GM18909 (cell line): ENCODE results near the gene FADS2.
A peak's percentile ranks its signal among the peaks of the same experiment; 100 is the strongest.
"Not testable (repeated sequence)": the region's sequence is repeated elsewhere in the genome, so short reads cannot be mapped to it uniquely, and the experiment has no call there.

Source experiments
- ATAC-seq: cut with Tn5 transposase; IDR thresholded peaks from one replicate; pipeline ENCODE4 v1.9.1; 2021; ENCODE audit warnings: mild to moderate bottlenecking; ENCODE audit not compliant: unreplicated experiment, poor library complexity

FADS2 gene

DNA sequence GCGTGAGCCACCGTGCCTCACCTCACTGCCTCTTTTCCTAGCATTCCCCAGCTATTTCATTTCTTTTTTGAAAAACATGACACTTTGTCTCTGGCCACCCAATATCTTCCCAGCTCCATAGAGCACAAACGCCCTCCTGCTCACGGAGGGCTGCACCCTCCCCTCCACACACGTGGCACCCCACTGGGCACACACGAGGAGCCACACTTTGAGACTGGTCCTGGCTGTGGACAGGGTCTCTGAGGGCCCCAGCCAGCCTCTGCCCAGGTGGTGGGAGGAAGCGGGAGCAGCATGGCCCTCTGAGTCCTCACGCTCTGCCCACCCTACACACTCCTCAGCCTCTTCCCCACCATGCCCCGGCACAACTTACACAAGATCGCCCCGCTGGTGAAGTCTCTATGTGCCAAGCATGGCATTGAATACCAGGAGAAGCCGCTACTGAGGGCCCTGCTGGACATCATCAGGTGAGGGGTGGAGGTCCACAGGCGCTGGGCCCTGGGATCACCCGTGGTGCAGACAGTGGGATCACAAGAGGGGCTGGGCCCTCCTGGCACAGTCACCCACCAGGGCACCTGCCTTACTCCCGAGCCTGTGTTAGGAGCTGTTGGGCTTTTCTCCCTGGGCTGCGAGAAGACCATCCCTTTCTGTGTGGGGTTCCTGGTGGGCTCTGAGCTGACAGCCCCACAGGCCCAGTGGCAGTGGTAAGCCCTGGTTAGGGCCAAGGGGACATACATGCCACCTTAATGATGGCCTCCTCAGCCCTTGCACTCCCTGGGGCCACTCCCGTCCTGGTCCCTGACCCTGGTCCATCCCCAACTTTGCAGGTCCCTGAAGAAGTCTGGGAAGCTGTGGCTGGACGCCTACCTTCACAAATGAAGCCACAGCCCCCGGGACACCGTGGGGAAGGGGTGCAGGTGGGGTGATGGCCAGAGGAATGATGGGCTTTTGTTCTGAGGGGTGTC is 37.0 kb downstream of the FADS2 start:
- ATAC-seq, result no peak

DNA sequence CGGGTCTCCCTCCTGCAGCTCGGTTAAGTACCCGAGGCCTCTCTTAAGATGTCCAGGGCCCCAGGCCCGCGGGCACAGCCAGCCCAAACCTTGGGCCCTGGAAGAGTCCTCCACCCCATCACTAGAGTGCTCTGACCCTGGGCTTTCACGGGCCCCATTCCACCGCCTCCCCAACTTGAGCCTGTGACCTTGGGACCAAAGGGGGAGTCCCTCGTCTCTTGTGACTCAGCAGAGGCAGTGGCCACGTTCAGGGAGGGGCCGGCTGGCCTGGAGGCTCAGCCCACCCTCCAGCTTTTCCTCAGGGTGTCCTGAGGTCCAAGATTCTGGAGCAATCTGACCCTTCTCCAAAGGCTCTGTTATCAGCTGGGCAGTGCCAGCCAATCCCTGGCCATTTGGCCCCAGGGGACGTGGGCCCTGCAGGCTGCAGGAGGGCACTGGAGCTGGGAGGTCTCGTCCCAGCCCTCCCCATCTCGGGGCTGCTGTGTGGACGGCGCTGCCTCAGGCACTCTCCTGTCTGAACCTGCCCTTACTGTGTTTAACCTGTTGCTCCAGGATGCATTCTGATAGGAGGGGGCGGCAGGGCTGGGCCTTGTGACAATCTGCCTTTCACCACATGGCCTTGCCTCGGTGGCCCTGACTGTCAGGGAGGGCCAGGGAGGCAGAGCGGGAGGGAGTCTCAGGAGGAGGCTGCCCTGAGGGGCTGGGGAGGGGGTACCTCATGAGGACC is 38.3 kb downstream of the FADS2 start:
- no peak for ATAC-seq

DNA sequence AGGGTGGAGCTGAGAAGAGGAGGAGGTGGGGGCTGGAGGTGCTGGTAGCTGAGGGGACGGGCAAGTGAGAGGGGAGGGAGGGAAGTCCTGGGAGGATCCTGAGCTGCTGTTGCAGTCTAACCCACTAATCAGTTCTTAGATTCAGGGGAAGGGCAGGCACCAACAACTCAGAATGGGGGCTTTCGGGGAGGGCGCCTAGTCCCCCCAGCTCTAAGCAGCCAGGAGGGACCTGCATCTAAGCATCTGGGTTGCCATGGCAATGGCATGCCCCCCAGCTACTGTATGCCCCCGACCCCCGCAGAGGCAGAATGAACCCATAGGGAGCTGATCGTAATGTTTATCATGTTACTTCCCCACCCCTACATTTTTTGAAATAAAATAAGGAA is 38.9 kb downstream of the FADS2 start:
- ATAC-seq, result no peak

DNA sequence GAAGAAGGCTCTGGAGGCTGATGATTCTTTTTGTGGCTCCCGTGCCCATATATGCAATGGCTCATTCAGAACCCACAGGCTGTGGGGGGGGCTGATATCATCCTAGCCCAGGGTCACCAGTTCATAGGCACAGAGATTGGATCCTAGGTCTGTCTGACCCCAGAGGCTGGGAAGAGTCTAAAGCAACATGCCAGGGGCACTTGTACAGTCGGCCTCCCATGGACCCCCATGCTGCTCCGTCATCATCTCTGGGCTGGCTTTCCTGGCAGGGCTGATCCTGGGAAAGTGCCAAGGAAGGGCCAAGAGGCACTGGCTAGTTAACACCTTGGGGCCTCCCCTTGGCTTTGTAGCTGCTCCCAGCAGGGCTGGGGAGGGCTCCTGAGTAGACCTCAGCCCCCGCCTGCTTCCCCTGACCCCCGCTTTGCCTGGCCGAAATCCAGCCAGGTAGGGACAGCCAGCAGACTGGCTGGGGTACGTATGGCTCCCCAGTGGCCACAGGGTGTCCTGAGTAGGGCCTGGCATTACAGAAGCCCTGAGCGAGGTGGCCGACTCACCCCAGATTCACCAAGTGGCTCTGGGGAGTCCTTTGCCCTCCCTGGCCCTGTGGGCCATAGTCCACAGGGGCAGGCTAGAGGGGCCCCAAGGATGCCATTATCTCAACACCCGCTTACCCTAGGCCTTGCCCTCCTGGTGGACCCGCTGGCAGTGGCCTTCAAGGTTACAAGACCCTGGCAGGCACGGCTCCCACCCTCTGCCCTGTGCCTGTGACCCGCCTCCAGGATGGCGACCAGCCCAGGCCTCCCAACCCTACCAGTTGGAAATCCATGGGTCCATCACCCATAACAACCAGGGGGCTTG is 40.7 kb downstream of the FADS2 start:
- no peak for ATAC-seq

DNA sequence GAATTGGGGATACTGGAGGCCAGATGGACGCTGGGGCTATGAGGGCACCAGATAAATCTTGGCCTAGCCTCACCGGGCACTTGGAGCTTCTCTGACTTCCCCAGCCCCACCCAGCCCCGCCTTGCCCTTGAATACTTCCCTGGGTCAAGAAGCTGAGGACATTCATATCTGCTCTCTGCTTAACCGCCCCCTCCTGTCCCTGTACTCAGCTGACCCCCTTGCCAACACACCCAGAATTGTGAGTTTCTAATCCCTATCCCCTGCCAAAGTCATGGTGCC is 41.3 kb downstream of the FADS2 start:
- ATAC-seq, result no peak

DNA sequence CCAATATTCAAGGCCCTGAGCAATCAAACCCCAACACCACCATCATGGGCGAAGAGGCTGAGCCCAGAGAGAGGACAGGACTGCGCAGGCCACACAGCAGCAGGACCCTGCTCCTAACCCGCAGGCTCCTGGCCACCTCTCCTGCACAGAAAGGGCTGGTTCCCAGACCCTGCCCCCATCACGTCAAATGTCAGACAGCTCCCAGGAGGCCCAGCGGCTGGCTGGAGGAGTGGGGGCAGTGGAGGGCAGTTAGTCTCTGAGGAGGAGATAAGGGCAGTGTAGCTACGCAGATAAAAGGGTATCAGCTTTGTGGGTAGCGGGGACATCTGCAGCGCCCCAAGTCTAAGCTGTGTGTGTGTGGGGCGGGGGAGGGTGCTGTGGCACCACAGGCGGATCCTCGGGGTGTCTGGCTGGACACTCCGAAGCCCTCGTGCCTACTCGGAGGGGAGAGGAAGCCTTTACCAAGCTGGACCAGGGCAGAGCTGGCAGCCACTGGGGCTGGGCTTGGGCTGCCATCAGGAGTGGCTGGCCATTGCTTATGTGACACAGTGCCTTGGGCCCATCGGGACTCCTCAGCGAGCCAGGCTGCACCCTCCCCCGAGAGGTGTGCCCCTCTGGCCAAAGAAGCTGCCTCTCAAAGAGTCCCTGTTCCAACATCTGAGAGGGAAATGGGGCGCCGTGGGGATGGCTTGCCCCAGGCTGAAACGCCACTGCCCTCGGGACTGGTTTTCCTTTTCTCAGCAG is 41.8 kb downstream of the FADS2 start:
- no peak for ATAC-seq

DNA sequence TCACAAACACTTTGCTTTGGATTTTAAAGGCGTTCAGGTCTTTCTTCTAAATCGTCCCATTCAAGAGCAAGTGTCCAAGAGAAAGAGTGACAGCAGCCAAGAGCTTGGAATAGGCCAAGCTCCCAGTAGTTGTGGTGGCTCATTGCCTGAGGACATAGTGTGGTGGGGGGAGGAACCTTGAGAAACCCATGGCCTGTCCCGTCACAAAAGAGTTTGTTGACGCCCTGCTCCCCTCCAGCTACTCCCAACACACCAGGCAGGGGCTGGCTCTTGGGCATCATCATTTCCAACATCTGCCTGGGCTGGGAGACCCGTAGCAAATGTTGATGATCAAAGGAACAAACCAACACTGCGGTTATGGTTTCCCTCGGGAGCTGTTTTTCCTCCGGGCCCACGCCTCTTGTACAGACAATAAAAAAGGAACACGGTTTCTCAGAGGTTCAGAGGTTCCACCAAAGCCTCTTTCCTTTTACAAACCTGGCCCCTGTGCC is 42.5 kb downstream of the FADS2 start:
- ATAC-seq, result no peak

DNA sequence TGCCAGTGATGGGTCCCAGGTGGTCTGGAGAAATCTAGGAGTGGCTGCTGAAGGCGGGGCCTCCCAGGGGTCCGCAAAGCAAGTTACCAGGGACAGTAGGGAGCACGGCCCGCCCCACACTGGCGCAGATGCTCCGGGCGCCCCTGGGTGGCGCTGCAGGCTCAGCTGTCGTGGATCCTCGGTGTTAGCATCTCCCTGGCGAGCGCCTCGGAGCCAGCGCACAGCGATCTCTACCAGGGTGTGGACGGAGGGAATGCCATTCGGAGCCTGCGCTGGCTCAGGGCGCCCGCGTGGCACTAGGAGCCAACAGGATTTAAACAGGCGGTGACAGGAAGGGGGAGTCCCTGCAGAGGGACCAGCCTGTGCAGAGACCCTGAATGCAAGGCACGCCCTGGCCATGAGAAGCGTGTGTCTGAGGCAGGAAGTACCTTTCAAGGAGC is 43.1 kb downstream of the FADS2 start:
- peak; percentile 78 for ATAC-seq

DNA sequence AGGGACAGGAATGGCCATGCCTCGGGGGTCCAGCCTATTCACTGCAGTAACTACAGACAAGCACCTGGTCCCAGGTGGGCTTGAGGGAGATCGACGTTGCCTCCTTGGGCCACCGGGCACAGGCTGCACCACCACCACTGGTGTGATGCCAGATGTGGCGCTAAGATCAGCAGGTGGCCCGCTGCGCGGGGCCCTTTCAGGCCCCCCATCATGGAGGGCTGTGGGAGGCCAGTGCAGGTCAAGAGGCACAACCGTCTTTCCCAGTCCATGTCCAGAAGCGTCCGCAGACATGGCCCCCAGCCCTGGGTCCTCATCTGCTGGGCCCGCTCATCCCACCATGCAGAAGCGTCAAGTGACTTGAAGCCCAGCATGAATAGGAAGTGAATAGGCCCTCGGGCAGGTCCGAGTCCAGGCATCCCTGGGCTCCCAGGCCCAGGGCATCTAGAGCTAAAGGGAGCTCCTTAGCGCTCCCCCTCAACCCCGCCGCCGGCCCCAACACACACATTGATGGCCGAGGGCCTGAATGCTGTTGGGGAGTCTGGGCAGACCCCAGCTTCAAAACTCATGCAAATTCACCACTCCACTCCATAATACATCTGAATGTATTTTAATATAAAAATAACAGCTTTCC is 45.0 kb downstream of the FADS2 start:
- no peak for ATAC-seq

DNA sequence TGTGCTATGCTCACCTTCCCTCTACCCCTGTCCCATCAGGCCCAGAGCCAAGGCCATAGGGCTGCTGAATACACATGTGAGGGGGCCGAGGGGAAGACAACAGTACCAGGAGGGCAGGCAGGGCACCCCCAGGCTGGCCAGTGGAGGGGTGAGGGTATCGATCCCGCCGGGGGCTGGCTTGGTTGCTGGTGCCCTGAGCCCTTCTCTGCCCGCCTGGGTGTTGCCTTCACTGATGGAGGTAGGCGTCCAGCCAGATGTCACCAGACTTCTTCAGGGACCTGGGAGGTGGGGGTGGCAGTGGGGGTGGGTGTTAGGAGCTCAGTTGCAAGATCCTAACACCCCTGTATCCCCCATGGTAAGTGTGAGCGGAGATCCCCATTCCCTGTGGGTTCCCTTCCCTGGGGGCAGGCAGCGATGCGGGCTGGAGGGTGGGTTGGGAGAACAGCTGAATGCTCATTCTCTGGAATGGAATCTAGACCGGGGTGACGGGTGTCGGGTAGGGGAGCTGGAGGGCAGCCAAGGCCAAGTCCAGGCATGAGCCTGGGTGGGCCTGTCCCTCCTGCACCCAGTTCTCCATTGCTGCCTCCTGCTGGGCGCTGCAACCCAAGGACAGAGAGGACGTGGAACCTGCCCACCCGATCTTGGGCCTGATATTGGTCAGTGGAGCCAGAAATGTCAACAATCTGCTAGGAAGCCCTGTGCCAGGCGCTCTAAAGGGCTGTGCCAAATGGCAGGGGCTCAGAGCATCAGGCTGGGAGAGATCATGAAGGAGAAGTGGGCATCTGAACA is 45.7 kb downstream of the FADS2 start:
- no peak for ATAC-seq

DNA sequence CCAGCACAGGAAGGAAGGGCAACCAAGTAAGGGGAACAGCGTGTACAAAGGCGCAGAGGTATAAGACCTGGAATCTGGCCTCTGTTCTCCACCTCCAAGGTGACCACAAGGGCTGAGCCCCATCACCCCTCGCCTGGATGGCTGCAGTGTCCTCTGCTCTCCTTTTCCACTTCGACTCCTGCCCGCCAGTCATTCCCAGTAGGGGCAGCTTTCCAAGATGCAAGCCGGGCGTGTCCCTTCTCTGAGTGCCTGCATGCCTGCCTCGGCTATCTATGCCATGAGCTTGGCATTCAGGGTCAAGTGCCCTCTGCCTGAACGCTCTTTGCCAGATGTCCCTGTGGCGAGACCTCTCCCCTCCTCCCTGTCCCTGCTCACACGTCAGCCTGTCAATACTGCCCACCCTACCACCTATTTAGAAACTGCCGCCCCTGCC is 46.3 kb downstream of the FADS2 start:
- no peak for ATAC-seq

DNA sequence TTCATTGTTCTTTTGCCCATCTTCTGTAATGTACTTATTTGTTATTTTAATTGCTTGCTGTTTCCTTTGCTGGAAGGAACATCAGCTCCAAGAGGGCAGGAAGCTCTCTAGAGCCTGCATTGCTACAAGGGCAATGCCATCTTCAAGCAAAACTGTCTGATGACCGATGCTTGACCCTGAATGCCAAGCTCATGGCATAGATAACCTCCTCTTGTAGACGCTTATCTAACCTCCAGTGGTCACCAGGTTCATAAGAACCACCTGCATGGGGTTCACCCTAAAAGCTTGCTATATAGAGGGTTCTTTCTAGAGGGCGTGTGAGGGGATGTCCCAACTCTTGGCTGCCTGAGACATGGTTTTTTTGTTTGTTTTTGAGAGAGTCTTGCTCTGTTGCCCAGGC is 46.8 kb downstream of the FADS2 start:
- no peak for ATAC-seq

DNA sequence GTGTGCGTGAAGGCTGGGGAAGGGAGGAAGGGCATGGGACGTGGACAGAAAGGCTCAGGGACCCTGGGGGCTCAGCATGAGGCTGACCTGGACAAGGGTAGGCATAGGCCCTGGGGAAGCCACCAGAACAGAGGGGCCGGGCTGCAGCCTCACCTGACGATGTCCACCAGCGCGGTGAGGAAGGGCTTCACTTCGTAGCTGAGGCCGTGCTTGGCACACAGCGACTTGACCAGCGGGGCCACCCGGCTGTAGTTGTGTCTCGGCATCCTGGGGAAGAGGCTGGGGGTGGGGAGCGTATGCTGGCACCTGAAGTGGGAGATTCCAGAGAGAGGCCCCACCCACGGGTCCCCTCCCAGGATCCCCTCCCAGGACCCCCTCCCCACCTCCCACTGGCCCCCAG is 47.6 kb downstream of the FADS2 start:
- no peak for ATAC-seq

DNA sequence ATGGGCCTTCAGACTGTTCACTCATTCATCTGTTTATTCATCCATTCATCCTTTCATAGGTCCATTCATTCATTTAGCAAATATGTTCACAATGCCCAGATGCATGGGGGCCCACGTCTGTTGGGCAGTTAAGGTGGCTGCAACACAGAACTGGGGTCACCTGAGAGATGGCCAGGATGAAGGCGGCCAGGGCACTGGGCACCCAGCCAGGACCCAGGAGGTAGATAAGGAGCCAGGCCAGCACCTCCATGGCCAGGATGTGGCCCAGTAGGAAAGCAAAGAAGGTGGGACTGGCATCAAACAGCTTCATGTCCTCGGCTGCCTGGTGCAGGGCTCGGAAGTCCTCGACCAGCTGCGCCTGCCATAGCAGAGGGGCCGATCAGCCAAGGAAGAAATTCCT is 51.1 kb downstream of the FADS2 start:
- ATAC-seq, result no peak

DNA sequence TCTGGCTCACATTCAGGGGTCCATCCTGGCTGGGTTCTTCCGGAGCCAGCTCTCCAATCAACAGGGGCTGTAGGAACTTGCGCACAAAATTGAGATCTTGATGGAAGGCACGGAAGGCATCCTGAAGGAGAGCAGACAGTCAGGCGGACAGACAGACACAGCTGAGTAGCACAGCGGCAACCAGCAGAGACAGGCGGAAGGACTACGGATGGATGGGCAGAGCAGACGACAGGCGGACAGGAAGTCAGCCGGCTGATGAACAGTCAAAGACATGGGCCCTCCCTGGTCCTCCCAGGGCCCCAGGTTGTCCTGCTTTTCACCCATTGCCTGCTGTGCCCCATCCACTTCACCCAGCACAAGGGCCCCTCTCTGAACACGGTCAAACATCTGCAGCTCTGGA is 51.9 kb downstream of the FADS2 start:
- no peak for ATAC-seq

DNA sequence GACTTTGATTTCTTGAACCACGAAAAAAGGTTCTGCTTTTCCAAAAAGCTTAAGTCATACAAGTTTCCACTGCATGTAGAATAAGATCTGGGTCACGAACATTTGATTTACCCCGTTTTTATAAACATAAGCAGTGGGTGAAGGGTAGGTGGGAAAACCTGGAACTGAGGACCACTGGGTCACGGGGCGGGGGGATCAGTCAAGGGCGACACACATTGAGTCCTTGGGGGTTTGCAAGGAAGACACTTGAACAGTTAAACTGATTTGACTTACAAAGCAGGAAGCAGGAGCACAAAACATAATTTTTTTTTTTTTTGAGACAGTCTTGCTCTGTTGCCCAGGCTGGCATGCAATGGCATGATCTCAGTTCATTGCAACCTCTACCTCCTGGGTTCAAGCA is 52.4 kb downstream of the FADS2 start:
- no peak for ATAC-seq

DNA sequence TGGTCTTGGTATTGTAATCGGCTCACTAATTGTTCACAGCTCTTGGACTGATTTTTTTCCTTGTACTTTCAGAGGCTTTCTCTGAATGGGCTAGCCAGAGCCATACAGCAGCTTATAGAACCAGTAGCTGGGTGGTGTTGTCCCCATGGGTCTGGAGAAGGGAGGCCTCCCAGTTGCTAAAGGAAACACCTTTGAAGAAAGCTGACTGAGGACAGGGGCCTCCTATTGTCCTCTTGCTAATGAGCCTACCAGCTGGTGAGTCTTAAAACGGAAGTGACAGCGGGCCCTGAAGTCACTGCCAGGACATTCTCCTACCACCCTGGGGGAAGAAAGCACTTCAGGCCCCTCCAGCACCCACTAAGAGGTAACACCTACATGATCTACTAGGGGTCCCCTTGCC is 53.3 kb downstream of the FADS2 start:
- ATAC-seq, result no peak

DNA sequence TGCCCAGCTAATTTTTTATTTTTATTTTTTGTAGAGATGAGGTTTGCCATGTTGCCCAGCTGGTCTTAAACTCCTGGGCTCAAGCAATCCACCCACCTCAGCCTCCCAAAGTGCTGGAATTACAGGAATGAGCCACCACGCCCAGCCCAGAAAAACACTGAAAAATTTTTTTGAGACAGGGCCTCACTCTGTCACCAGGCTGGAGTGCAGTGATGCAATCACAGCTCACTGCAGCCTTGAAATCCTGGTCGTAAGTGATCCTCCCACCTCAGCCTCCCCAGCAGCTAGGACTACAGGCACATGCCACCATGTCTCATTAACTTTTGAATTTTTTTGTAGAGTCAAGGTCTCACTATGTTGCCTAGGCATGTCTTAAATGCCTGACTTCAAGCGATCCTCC is 54.2 kb downstream of the FADS2 start:
- ATAC-seq, result not testable (repeated sequence)

DNA sequence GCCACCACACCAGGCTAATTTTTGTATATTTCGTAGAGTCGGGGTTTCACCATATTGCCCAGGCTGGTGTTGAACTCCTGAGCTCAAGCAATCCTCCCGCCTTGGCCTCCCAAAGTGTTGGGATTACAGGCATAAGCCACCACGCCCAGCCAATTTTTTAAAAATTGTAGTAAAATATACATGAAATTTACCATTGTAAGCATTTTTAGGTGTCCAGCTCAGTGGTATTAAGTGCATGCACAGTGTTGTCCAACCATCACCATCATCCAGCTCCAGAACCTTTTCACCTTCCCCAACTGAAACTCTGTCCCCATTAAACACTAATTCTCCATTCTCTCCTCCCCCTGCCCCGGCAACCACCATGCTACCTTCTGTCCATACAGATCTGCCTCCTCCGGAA is 54.8 kb downstream of the FADS2 start:
- ATAC-seq, result no peak
